Measurements from ENCODE around the gene PI4K2A. TPM values are rescaled to one million over a fixed set of nuclear protein-coding genes. Genes with fewer than 3 reads are reported as not detected.
"Not testable (repeated sequence)": the region's sequence is repeated elsewhere in the genome, so short reads cannot be mapped to it uniquely, and the experiment has no call there.

The PI4K2A gene
- total and polyA plus RNA-seq, 2 of the 4 experiments (the other 2 are of a cell fraction), result 15.8 to 27.3 TPM

DNA sequence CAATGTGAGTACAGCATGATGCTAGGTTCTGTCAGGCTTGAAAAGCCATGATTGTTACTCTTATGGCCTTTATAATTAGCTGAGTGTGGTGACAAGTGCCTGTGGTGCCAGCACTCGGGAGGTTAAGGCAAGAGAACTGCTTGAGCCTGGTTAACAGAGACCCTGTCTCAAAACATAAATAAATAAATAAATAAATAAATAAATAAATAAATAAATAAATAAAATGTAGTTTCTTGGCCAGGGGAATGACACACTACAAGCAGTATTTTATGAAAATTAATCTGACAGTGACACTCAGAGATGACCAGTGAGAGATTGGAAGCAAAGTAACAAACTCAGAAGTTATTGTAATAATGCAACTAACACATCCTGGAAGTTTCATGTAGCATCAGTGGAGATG is 4.9 kb upstream of the PI4K2A start:
- Histone ChIP-seq H3K36me3 (ENCODE audit: control insufficient read depth, insufficient read depth, low read length) (no peaks in the 10 kb centered on the region), H4K20me1 (ENCODE audit: insufficient read depth, low read length) (no peaks in the 10 kb centered on the region), H3K18ac (ENCODE audit: low read depth, low read length) (no peak overlapping the region), H3K79me1 (ENCODE audit: low read depth in 1 of 2, low read length in 2 of 2) (peaks cover 3 to 18% of the 10 kb centered on the region in 2 experiments; a peak in 3 of 4 replicates), H3K9me3 (ENCODE audit: control insufficient read depth, insufficient read depth, low read length) (no peaks in the 10 kb centered on the region), H2BK5ac (ENCODE audit: low read depth, low read length, poor library complexity, severe bottlenecking) (no peak overlapping the region), H3K27me3 (ENCODE audit: control insufficient read depth, insufficient read depth, low read length) (no peaks in the 10 kb centered on the region), H3K14ac (replicated peaks; ENCODE audit: low read depth, low read length) (no peak overlapping the region), H3K4me3 (ENCODE audit: insufficient read depth, low read depth, low read length) (no peak overlapping the region), H2BK15ac (ENCODE audit: low read depth, low read length) (no peak overlapping the region), H3K9me1 (ENCODE audit: insufficient read depth, low read length) (peaks cover 7% of the 10 kb centered on the region), H3K4me2 (ENCODE audit: low read depth, low read length) (no peak overlapping the region), H2BK20ac (ENCODE audit: low read depth, low read length) (no peak overlapping the region), H2AK5ac (ENCODE audit: low read depth, low read length) (no peak overlapping the region), H4K8ac (ENCODE audit: low read depth in 2 of 2, low read length in 2 of 2) (no peak overlapping the region), H3K56ac (ENCODE audit: extremely low read depth, insufficient read depth, low read length) (no peak overlapping the region), H4K5ac (ENCODE audit: low read depth, low read length) (no peak overlapping the region), H4K91ac (ENCODE audit: insufficient read depth, low read depth, low read length) (no peak overlapping the region), H2AFZ (replicated peaks; ENCODE audit: low read length, poor library complexity) (no peak overlapping the region), H2AK9ac (replicated peaks; ENCODE audit: low read depth, low read length, poor library complexity) (no peak overlapping the region), H3K27ac (ENCODE audit: insufficient read depth, low read length) (no peak overlapping the region), H3K23ac (ENCODE audit: low read depth, low read length) (no peak overlapping the region), H3K4ac (ENCODE audit: low read depth, low read length) (no peak overlapping the region), H3K4me1 (ENCODE audit: control insufficient read depth, insufficient read depth, low read length) (peaks cover 9% of the 10 kb centered on the region), H3K9ac (ENCODE audit: low read depth, low read length) (no peak overlapping the region), H2BK120ac (ENCODE audit: low read depth, low read length) (no peak overlapping the region)
- POLR2A ChIA-PET (ENCODE audit: unreplicated experiment), result no interaction called here
- CTCF ChIA-PET, result no interaction called here
- dilution Hi-C loops (cut with HindIII; ENCODE audit: low sequenced_read_pairs, unreplicated experiment) (no loop called here), in situ Hi-C loops (cut with MboI; ENCODE audit: low sequenced_read_pairs) (no loop called here), intact Hi-C loops (cut with micrococcal nuclease) (no loop called here)
- no TSS peak for BruUV-seq (replicated peaks)
- WGBS, 2 experiments (ENCODE audit: extremely low coverage in 2 of 2, insufficient read length in 1 of 2), result no CpG with 5 or more reads among the region's 1 CpG
- TF ChIP-seq, protein P1, sequence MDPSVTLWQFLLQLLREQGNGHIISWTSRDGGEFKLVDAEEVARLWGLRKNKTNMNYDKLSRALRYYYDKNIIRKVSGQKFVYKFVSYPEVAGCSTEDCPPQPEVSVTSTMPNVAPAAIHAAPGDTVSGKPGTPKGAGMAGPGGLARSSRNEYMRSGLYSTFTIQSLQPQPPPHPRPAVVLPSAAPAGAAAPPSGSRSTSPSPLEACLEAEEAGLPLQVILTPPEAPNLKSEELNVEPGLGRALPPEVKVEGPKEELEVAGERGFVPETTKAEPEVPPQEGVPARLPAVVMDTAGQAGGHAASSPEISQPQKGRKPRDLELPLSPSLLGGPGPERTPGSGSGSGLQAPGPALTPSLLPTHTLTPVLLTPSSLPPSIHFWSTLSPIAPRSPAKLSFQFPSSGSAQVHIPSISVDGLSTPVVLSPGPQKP (IDR thresholded peaks at IDR 0.05; ENCODE audit: borderline replicate concordance, low read depth, low read length), result no peak
- TF ChIP-seq SMC3 (IDR thresholded peaks at IDR 0.05; ENCODE audit: low read depth, low read length) (no peak), BHLHE40 (IDR thresholded peaks at IDR 0.05; ENCODE audit: low read depth, low read length) (no peak), FOS (IDR thresholded peaks at IDR 0.05; ENCODE audit: low read depth, low read length) (no peak), POLR2A (IDR thresholded peaks at IDR 0.05; ENCODE audit: low read depth, low read length) (no peak)
- DNase-seq (no peak), ATAC-seq (ENCODE audit: low read depth) (no peak)

GRCh38 chr10:97639090-97639489 is 1.4 kb upstream of the PI4K2A start:
- POLR2A ChIA-PET (ENCODE audit: unreplicated experiment); H3K23ac ChIP-seq (ENCODE audit: low read depth, low read length); H3K4me3 ChIP-seq (ENCODE audit: insufficient read depth, low read depth, low read length); H2AK5ac ChIP-seq (ENCODE audit: low read depth, low read length); H3K4ac ChIP-seq (ENCODE audit: low read depth, low read length); H2BK15ac ChIP-seq (ENCODE audit: low read depth, low read length); H2BK5ac ChIP-seq (ENCODE audit: low read depth, low read length, poor library complexity, severe bottlenecking); H3K14ac ChIP-seq (replicated peaks; ENCODE audit: low read depth, low read length); intact Hi-C loops (cut with micrococcal nuclease); H2BK120ac ChIP-seq (ENCODE audit: low read depth, low read length); H3K4me1 ChIP-seq (ENCODE audit: control insufficient read depth, insufficient read depth, low read length); H3K36me3 ChIP-seq (ENCODE audit: control insufficient read depth, insufficient read depth, low read length); DNase-seq; H3K9ac ChIP-seq (ENCODE audit: low read depth, low read length); H3K4me2 ChIP-seq (ENCODE audit: low read depth, low read length); H3K56ac ChIP-seq (ENCODE audit: extremely low read depth, insufficient read depth, low read length); H3K9me3 ChIP-seq (ENCODE audit: control insufficient read depth, insufficient read depth, low read length); in situ Hi-C loops (cut with MboI; ENCODE audit: low sequenced_read_pairs); H3K27ac ChIP-seq (ENCODE audit: insufficient read depth, low read length); H4K5ac ChIP-seq (ENCODE audit: low read depth, low read length); BruUV-seq (replicated peaks); H4K91ac ChIP-seq (ENCODE audit: insufficient read depth, low read depth, low read length); H2AFZ ChIP-seq (replicated peaks; ENCODE audit: low read length, poor library complexity); H3K27me3 ChIP-seq (ENCODE audit: control insufficient read depth, insufficient read depth, low read length); dilution Hi-C loops (cut with HindIII; ENCODE audit: low sequenced_read_pairs, unreplicated experiment); ATAC-seq (ENCODE audit: low read depth); H4K8ac ChIP-seq (ENCODE audit: low read depth in 2 of 2, low read length in 2 of 2); H4K20me1 ChIP-seq (ENCODE audit: insufficient read depth, low read length); H3K9me1 ChIP-seq (ENCODE audit: insufficient read depth, low read length); H2BK20ac ChIP-seq (ENCODE audit: low read depth, low read length); H2AK9ac ChIP-seq (replicated peaks; ENCODE audit: low read depth, low read length, poor library complexity); H3K18ac ChIP-seq (ENCODE audit: low read depth, low read length): not testable (repeated sequence)
- H3K79me1 ChIP-seq (ENCODE audit: low read depth in 1 of 2, low read length in 2 of 2), result peaks cover 4 to 25% of the 10 kb centered on the region in 2 experiments; a peak in 3 of 4 replicates
- no CpG with 5 or more reads among the region's 3 CpGs for WGBS, 2 experiments (ENCODE audit: extremely low coverage in 2 of 2, insufficient read length in 1 of 2)
- CTCF ChIA-PET, result interaction anchor here (0.7 kb wide), 1 partner anchor 51 kb away, joined by 6 read pairs; no protein-coding TSS in a partner anchor
